ENCODE data around the gene FTH1.
A peak's percentile ranks its signal among the peaks of the same experiment; 100 is the strongest.

The FTH1 gene

DNA sequence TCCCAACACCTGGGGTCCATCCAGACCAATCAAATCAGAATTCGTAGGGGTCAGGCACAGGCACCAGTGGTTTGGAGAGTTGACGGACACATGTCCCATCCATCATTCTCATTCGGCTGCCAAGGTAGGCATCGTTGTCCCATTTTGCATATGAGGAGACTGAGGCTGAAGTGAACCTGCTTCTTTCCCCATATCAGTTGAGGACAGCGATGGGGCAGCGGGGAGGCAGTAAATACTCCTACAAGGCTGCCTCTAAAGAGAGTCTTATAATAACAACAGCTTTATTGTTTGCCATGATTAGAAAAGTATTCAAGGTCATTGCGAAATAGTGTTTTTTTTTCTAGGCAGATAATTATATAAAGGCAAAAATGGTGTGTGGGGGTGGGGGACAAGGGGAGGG, 18.9 kb downstream of the FTH1 start:
- DNase-seq (ENCODE audit: low spot score) = no peak

DNA sequence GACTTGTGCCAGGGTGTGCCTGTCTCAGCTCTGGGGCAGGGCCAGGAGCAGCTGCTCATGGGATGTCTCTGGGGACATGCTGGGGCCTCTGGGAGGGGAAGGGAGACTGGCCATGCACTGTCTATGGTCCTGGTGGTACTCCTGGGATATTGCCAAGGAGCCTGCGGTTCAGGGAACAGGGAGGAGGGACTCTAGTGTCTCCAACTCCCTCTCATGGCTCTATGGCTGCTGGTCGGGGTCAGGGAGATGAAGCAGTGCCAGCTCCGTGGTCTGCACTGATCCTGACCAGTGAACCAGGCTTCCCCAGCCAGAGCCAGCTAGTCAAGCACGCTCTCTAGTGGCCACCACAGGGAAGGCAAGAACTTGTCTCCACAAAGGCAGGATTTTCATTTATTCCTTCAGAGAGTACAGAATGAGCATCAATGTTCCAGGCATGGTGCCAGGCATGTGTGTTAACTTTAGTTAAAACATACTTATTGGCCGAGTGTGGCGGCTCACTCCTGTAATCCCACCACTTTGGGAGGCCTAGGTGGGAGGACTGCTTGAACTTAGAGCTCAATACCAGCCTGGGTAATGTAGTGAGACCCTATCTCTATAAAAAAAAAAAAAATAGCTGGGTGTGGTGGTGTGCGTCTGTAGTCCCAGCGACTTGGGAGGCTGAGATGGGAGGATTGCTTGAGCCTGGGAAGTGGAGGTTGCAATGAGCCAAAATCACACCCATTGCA, 19.8 kb downstream of the FTH1 start:
- DNase-seq (ENCODE audit: low spot score) = peak; percentile 77

DNA sequence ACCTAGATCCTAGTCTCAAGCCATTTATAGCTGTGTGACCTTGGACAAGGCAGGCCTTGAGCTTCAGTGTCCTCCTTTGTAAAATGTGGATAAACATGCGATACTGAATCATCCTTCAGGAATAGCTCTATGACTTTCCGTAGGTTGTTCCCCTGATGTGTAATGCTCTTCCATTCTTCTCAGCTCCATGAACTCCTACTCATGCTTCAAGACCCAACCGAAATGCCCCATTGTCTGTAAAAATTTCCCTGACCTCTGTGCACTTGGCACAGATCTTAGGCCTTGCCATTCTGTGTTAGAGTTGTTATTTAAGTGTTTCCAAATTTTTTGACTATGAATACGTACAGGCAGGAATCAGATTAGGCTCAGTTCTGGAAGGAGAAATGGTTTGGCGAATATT, 20.5 kb downstream of the FTH1 start:
- DNase-seq (ENCODE audit: low spot score) = no peak

DNA sequence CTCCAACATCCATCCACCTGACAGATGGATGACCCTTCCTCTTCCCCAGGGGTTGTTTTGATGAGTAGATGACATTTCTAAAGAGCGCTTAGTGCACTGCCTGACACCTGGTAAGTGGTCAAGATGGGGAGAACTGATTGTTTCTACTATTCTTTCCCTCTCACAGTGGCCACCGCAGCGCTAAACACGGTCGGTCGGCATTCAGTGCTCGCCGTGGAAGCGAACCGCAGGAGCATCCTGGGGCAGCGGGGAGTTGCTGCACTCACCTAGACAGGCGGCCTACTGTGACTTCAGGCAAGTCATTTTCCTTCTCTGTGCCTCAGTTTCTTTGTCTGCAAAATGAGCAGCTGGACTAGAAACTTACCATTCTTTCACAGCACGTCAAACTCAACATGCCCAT, 22.2 kb downstream of the FTH1 start:
- no peak for DNase-seq (ENCODE audit: low spot score)

DNA sequence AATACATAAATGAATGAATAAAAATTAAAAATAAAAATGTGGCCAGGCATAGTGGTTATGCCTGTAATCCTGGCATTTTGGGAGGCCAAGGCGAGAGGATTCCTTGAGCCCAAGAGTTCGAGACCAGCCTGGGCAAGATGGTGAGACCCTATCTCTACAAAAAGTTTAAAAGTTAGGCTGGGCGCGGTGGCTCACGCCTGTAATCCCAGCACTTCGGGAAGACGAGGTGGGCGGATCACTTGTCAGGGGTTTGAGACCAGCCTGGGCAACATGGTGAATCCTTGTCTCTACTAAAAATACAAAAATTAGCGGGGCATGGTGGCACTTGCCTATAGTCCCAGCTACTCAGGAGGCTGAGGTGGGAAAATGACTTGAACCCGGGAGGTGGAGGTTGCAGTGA, 27.0 kb downstream of the FTH1 start:
- no peak for DNase-seq (ENCODE audit: low spot score)

DNA sequence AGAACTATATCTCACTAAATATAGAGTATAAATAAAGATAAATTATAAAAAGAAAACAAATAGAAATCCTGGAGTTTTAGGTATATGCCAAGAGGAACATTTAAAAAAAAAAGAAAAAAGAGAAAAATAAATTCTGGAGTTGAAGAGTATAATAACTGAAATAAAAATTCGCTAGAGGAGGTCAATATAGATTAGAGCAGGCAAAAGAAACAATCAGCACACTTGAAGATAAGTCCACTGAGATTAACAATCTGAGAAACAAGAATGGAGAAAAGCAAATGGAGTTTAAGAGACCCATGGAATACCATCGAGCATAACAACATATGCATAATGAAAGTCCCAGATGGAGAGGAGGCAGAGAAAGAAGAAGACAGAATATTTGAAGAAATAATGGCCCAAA, 31.6 kb downstream of the FTH1 start:
- DNase-seq (ENCODE audit: low spot score) = no peak

DNA sequence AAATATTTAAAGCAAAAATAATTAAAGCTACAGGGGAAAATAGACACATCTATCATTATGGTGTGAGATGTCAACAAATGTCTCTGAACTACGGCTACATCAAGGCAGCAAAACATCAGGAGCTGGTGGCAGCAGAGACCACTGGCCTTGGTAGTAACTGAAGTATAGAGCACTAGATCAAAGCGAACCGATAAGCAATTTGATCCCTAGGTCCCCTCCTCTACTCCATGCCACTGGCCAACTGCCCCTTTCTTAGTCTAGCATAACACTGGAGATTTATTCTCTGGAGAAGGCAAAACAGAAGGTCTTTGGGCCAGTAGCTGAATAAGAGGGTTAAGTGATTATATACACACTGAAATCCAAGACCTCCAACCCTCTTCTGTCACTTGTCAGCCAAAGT, 36.5 kb downstream of the FTH1 start:
- DNase-seq (ENCODE audit: low spot score) = no peak

DNA sequence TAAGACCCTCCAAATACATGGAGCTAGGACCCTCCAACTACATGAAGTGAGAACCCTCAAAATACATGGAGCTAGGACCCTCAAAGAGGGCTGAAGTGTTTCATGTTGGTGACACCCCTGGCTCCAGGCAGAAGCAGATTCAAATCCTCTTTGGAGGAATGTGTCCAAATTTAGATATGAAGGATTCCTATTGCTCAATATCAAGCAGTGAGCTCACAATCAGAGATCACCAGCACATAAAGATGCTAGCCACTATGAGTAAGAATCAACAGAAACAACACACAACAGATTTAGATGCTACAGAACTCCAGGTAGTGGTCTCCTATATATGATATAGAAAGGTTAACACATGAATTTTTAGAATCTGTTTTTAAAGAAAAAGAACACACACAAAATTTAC, 38.8 kb downstream of the FTH1 start:
- no peak for DNase-seq (ENCODE audit: low spot score)

DNA sequence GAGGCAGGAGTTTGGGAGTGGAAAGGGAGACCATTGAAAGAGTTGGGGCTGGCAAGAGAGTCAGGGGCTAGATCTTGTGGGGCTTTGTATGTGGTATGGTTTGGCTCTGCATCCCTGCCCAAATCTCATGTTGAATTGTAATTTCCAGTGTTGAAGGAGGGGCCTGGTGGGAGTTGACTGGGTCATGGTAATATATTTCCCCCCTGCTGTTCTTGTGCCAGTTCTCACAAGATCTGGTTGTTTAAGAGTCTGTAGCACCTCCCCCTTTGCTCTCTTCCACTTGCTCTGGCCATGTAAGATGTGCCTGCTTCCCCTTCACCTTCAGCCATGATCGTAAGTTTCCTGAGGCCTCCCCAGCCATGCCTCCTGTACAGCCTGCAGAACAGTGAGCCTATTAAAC, 39.9 kb downstream of the FTH1 start:
- DNase-seq (ENCODE audit: low spot score) = no peak

DNA sequence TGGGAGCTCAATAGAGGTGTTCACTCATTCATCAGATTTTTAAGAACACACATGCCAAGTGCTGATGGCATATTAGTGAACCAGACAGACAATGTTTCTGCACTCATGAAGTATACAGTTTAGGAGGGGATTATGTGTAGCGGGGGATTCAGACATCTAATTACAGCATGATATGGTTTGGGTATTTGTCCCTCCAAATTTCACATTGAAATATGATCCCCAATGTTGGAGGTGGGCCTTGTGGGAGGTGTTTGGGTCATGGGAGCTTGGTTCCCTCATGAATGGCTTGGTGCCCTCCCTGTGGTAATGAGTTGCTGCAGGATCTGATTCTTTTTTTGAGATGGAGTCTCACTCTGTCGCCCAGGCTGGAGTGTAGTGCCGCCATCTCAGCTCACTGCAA, 41.2 kb downstream of the FTH1 start:
- no peak for DNase-seq (ENCODE audit: low spot score)

DNA sequence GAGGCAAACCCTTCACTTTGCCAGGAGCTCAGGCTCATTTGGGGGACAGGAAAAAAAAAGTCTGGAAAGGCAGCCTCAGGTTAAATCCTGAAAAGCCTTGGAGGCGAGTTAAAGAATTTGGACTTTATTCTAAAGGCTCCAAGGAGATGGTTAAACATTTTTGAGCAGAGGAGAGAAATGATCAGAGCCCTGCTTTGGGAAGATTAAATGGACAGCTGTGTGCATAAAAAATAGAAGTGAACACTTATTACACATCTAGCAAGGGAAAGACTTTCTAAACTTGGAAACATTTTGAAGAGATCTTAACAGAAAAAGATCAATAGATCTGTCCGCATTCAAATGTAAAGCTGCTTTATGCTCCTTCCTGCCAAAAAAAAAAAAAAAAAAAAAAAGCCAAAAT, 41.7 kb downstream of the FTH1 start:
- DNase-seq (ENCODE audit: low spot score) = no peak

DNA sequence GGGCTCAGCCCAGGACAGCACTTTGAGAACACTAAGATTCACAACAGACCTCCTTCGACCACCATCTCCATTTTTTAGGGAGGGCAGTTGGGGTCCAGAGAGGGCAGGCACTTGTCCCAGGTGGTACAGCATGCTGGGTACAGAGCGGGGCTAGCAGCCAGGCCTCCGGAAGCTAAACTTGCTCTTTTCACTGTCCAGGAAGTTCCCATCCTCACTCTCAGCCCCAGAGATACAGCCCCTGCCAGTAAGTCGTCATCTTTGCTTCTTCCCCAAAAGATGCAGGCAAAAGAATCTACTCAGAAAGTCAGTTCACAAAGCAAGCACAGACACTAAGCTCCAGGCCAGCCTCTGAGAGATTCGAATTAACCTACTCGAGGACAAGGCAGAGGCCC, 43.4 kb downstream of the FTH1 start:
- DNase-seq (ENCODE audit: low spot score) = no peak

DNA sequence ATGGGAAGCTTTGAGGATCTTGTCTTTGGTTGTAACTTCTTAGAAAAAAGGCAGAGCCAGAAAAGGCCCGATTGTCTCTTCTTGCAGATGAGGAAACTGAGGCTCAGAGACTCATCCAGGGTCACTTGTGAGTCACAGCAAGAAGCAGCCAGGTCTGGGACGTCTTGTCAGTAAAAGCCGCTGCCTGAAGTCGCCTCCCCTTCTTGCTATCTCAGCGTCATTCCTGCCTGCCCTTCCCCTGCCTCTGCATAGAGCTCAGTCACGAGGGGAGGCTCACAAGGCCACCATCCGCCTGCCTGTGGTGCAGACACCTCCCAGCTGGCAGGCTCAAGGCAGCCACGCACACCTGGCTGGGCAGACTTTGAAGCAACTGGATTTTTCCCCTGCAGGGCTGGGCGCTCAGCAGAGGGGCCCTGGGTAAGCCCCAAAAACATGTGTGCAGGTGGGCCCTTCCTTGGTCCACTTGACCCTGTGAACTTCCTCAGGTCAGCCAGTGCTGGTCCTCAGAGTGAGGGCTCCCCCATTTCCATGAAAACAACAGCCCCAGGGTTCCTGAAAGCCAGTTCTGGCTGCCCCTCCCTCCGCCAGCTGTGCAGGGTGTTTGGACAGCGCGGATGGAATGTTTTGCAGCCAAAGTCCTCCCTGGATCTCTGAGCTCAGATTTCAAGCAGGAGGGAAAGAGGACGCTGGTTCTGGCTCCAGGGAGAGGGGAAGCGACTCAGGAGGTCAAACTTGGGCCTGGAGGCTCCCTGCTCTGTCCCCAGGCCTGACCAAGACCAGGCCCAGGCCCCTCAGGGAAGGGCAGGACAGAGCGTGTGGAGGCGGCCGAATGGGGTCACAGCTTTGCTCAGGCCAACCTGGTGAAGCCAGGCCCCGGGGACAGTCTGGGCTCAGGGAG, 44.0 kb downstream of the FTH1 start:
- no peak for DNase-seq (ENCODE audit: low spot score)

DNA sequence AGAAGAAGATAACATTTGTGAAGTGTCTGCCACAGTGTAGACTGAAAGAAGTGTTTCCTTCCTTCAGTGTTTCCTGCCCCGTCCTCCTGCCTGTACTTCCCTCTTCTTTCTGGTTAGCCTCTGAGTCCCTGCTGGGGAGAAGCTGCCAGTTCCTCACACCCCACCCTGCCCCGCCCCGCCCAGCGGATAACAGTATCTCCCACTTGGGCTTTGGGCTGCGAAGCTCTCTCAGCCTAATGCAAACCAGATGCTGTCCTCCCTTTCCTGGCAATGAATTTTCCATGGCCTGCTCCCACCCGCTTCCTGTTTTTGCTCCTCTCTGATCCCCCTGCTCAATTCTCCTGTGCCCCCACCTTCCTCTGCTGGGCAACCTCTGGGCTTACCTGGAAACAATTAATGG, 44.9 kb downstream of the FTH1 start:
- no peak for DNase-seq (ENCODE audit: low spot score)

DNA sequence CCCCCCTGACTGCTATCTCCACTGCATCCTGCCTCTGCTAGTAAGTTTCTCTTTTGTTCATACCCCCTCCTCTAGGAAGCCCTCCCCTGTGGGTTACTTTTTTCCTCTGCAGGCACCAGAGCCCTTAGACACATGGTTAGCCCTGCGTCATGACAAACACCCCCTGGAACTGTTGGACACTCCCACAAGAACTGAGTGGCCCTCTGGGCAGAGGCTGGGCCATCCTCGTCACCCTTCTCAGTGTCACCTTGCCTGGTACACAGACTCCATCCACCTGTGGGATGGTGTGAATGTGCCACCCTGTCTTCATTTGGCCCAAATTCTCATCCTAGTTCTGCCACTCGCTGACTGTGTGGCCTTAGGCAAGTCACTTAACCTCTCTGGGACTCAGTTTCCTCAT, 46.0 kb downstream of the FTH1 start:
- no peak for DNase-seq (ENCODE audit: low spot score)

DNA sequence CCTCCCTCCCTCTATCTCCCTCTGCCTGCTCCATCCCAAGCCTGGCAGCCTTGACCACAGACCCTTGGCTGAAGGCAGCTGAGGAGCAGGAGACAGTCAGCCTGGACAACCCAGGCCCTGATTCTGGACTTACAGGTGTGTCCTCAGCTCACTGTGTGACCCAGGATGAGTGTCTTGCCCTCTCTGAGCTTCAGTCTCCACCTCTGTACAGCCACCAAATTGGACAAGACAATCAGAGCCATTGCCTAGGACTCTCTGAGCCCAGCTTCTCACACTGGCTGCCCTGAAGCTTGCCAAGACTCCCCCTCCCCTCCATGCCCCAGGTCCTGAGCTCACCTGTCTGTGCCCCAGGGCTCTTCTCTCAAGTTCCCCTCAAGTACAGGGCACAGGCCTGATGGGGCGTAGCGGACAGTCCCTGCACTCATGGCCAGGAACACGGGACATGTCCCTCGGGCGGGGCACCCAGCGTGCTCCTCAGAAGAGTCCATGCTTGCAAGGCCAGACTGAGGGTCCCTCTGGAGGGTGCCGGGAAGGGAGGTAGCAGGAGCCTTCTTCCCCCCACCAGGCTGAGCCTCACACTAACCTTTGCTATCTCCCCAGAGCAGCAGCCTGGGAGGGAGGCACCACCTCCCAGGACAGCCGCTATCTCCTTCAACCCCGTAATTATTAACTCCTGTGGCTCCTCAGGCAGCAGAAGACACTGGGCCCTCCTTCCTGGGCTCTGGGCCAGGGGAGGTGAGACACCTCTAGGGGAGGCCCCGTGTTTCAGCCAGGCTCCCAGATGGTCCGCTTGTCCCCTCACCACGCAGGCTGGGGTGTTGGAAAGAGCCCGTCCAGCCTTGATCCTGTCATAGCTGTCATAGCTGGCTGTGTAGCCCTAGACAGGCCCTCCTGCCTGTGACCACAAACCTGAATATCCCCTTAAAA, 47.5 kb downstream of the FTH1 start:
- no peak for DNase-seq (ENCODE audit: low spot score)

DNA sequence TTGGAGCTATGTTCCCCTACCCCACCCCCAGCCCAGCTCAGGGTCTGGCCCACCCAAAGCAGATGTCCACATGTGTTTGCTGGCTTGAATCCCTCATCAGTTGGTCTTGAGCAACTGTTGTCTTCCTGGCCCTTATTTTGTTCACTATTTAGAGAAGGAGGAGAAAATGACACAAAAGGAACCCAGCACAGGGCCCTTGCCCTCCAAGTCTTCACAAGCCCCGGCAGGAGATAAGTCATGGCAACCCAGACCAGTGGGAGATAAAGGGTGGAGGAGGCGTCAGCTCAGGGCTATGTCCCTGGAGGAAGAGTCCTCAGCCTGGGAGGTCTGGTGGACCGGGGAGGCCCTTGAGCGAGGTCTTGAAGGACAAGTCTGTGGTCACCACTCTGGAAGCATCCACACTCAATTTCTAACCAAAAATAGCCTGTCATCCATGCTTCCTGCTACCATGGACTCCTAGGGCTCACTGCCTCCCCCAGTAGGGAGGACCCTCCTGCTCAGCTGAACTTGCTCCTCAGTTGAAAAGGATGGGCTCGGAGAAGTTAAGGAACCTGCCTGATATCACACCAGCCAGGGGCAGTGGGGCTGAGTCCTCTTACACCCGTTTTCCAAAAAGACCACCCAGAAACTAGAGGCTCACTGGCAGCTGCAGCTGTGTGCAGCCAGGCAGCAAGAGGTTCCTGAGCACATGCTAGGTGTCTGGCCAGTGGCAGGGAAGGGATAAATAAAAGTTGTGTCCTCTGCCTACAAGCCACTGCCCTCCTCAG, 48.3 kb downstream of the FTH1 start:
- DNase-seq (ENCODE audit: low spot score) = no peak

DNA sequence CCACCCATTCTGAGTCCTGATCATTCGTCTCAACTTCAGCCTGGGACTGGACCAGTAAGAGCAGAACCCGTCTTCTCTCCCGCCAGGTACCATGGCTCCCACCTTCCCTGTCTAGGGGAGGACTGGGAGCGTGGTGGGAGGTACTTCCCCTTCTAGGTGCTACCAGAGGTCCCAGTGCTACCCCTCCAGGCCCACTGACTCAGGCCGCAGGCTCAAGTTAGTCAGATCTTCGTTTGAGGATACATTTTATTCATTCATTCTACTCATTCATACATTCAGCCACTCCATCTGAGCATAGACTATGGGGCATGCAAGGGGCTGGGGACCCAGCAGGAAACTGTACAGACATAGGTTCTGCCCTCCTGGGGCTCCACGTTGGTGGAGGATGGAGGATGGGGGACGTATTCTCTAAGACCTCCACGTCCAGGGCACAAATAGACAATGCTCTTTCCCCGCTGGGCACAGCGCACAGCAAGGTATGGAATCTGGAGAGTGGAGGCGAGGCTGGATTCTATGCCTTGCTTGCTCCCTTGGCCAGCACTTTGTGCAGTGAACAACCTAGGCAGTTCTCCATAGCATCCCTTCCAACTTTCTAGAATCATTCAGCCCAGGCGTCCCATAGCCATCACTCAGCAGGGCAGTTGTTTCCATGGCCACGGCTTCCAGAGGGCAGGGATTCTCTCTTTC, 49.0 kb downstream of the FTH1 start:
- no peak for DNase-seq (ENCODE audit: low spot score)

DNA sequence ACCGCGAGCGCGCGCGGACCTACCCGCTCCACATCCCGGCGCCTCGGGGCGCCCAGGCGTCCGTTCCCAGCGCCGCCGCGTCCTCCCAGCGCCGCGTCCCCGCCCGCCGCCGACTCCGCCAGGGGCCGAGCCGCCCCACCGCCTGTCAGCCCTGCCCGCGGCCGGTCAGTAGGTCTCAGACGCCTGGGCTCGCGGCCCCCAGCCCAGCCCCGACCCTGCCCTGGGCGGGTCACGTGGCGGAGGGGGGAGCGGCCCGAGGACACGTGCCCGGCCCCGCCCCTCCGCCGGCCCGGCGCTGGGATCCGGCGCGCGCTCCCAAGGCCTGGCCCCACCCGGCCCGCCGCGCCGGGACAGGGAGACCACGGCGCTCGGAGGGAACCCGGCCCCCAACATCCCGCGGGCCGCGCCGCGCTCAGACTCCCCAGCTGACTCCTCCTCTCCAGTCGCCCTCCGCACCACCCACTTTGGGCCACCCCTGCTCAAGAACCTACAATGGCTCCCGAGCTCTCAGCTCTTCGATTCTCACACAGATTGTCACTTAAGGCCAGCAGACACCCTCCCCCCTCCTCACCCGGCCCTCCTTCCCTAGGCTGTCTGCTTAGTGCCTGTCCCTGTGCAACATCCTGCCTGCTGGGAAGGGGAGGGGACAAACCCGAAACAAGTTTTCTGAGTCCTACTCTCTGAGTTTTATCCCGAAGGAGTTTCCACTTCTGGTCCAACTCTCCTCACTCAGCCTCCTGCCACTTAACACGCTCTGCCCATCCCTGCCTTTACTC, 49.9 kb downstream of the FTH1 start, which contains the start of gene RAB3IL1:
RAB3IL1 (minus strand) TSS at position 233 of the 776 bp plus-strand sequence; CDS start at position 34, 199 bp downstream.
- DNase-seq (ENCODE audit: low spot score) = no peak

DNA sequence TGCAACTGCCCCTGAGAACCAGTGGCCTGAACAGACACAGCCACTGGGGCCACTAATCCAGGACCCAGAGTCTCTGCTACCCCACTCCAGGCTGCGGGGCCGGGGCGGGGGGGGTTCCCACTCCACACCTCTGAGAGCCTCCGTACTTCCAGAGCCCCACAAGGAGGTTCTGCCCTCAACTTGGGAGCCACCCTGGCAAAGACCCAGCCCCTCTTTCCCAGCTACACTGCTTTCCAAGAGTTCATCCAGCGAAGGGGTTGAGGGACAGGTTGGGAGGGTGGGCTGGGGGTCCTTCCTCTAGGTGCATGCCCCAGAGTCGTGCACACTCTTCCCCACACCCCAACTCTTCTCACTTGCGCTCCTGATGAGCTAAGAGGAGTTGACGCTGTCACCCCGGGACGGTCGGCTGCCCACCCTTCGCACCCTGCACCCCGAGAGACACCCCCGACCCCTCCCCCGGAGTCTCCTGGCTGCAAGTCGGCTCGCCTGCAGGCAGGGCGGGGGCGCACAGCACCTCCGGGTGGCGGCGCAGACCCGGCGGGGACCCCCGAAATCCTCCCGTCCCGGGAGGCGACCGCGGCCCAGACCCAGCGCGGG, 50.6 kb downstream of the FTH1 start:
- no peak for DNase-seq (ENCODE audit: low spot score)
